Ascending aorta (tissue), 2 donors: Measurements from ENCODE around the gene LAPTM4A. TPM values are rescaled to one million over a fixed set of nuclear protein-coding genes. Genes with fewer than 3 reads are reported as not detected.
A peak's percentile ranks its signal among the peaks of the same experiment; 100 is the strongest.

Experiments used
- DNase-seq, 2 donors: peaks; one replicate each; pipeline ENCODE4 v3.0.0-alpha.2; 2019; ENCODE audit warnings: low spot score in 2 of 2
- H3K27ac ChIP-seq, 2 donors: fragments of 200-600 bp; sonication (generic); one replicate each; pipeline ENCODE4 v1.5.1; 2016 to 2017; ENCODE audit warnings: mild to moderate bottlenecking in 1 of 2
- H3K27me3 ChIP-seq: fragments of 200-600 bp; sonication (generic); one replicate; pipeline ENCODE4 v1.5.1; 2017
- H3K36me3 ChIP-seq, 2 donors: fragments of 200-600 bp; sonication (generic); one replicate each; pipeline ENCODE4 v1.5.1; 2016
- H3K4me1 ChIP-seq, 2 donors: fragments of 200-600 bp; sonication (generic); one replicate each; pipeline ENCODE4 v1.5.1; 2016 to 2017; ENCODE audit warnings: mild to moderate bottlenecking in 1 of 2
- H3K4me3 ChIP-seq, 2 donors: fragments of 200-600 bp; sonication (generic); one replicate each; pipeline ENCODE4 v1.5.1; 2016 to 2017; ENCODE audit warnings: mild to moderate bottlenecking in 1 of 2
- H3K9me3 ChIP-seq, 2 donors: fragments of 200-600 bp; sonication (generic); one replicate each; pipeline ENCODE4 v1.5.1; 2016
- intact Hi-C: fragments of 100-400 bp; cut with DNase I; formaldehyde crosslinking; loops from one replicate; pipeline ENCODE4 v1.15.1; 2023
- total RNA-seq: library from RNA; depleted of rRNA; stranded (reverse); fragments of >200 nt; gene quantifications from one replicate; pipeline ENCODE4 v1.1.0, GENCODE V29; 2016
- TF ChIP-seq, protein P1 (sequence below), 3 experiments: fragments of 200-600 bp in 2 of 3; fragments of 450-650 bp in 1 of 3; sonication (generic) in 2 of 3; IDR thresholded peaks; one replicate each; pipeline ENCODE4 v1.5.1; 2016 to 2019; ENCODE audit warnings: antibody characterized with exemption in 3 of 3, mild to moderate bottlenecking in 1 of 3, moderate library complexity in 1 of 3

The LAPTM4A gene
- total RNA-seq, 1 donor from 2014 or later: 95.6 TPM

DNA sequence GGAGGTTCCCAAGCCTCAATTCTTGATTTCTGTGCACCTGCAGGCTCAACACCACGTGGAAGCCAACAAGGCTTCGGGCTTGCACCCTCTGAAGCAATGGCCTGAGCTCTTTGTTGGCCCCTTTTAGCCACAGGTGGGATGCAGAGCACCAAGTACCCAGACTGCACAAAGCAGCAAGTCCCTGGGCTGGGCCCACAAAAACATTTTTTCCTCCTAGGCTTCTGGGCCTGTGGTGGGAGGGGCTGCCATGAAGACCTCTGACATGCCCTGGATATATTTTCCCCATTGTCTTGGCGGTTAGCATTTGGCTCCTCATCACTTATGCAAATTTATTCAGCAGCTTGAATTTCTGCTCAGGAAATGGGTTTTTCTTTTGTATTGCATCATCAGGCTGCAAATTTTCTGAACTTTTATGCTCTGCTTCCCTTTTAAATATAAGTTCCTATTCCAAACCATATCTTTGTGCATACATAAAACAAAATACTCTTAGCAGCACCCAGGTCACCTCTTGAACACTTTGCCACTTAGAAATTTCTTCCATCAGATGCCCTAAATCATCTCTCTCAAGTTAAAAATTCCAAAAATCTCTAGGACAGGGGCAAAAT lies 29.9 kb downstream of the LAPTM4A start:
- H3K27ac ChIP-seq: no peak overlapping the region
- no peaks in the 10 kb centered on the region for H3K4me1 ChIP-seq
- H3K4me3 ChIP-seq: no peak overlapping the region
- no peaks in the 10 kb centered on the region for H3K27me3 ChIP-seq
- H3K36me3 ChIP-seq: no peaks in the 10 kb centered on the region
- DNase-seq: no peak
- TF ChIP-seq, protein P1, sequence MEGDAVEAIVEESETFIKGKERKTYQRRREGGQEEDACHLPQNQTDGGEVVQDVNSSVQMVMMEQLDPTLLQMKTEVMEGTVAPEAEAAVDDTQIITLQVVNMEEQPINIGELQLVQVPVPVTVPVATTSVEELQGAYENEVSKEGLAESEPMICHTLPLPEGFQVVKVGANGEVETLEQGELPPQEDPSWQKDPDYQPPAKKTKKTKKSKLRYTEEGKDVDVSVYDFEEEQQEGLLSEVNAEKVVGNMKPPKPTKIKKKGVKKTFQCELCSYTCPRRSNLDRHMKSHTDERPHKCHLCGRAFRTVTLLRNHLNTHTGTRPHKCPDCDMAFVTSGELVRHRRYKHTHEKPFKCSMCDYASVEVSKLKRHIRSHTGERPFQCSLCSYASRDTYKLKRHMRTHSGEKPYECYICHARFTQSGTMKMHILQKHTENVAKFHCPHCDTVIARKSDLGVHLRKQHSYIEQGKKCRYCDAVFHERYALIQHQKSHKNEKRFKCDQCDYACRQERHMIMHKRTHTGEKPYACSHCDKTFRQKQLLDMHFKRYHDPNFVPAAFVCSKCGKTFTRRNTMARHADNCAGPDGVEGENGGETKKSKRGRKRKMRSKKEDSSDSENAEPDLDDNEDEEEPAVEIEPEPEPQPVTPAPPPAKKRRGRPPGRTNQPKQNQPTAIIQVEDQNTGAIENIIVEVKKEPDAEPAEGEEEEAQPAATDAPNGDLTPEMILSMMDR (IDR thresholded peaks at IDR 0.05): no peak
- H3K9me3 ChIP-seq: peaks cover 4 to 5% of the 10 kb centered on the region in 2 donors
- intact Hi-C loops: no loop called here

GRCh38 chr2:20019747-20020146 lies 31.7 kb downstream of the LAPTM4A start:
- Histone ChIP-seq H3K36me3 (no peaks in the 10 kb centered on the region), H3K27ac (no peak overlapping the region), H3K9me3 (peaks cover 4 to 5% of the 10 kb centered on the region in 2 donors), H3K4me3 (no peak overlapping the region), H3K4me1 (no peaks in the 10 kb centered on the region), H3K27me3 (no peaks in the 10 kb centered on the region)
- TF ChIP-seq, protein P1 (IDR thresholded peaks at IDR 0.05): no peak
- intact Hi-C loops: no loop called here
- no peak for DNase-seq

DNA sequence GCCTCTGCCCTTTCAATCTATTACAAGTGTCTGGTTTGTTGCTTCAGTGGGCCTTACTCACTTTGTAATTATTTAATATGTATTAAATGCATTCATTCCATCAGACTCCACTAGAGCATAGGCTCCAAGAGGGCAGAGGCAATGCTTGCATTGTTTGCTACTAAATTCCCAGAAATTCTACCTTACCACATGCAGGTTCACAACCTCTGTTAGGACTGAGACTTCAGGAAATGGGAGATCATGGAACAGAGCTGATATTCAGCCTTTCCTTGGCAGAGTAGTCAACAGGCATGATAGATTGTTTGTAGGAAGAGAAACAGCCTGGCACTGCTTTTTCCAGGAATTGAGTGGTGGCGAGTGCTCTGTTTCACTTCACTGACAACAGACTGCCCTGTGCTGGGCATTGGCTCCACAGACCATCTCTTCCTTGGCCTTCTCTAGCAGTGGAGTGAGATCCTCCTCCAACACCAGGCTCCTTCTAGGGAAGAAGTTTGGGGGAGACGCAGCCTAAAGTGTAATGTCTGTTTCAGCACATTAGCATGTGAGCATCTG lies 32.8 kb downstream of the LAPTM4A start:
- DNase-seq: no peak
- TF ChIP-seq, protein P1 (IDR thresholded peaks at IDR 0.05): no peak
- Histone ChIP-seq H3K27me3 (no peaks in the 10 kb centered on the region), H3K27ac (no peak overlapping the region), H3K36me3 (no peaks in the 10 kb centered on the region), H3K4me3 (no peak overlapping the region), H3K9me3 (peaks cover 4 to 5% of the 10 kb centered on the region in 2 donors), H3K4me1 (no peaks in the 10 kb centered on the region)
- intact Hi-C loops: no loop called here

DNA sequence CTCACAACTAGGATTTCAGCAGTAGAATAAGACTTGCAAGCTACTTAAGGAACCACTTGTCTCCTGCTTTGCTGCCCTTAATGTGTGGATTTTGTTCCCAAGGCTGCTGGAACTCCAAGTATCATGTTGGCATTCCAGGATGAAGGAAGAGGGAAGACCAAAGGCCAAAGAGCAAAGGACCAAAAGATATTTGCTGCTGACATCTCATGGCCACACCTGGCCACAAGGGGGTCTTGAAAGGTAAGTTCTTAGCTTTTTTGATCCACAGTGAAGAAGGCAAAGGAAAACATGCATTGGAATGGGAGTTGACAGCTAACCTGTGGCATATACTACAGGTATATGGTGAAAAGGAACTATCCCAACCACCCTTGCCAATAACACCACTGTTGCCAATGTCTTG lies 35.1 kb downstream of the LAPTM4A start:
- Histone ChIP-seq H3K9me3 (no peaks in the 10 kb centered on the region), H3K27ac (no peak overlapping the region), H3K4me1 (peaks cover 3 to 6% of the 10 kb centered on the region in 2 donors), H3K4me3 (no peak overlapping the region), H3K36me3 (no peaks in the 10 kb centered on the region), H3K27me3 (no peaks in the 10 kb centered on the region)
- intact Hi-C loops: no loop called here
- no peak for DNase-seq
- TF ChIP-seq, protein P1 (IDR thresholded peaks at IDR 0.05): no peak

GRCh38 chr2:20015482-20016083 lies 35.8 kb downstream of the LAPTM4A start:
- H3K4me1 ChIP-seq: peaks cover 3 to 6% of the 10 kb centered on the region in 2 donors
- DNase-seq: no peak
- TF ChIP-seq, protein P1 (IDR thresholded peaks at IDR 0.05): peak; percentile 49 to 62 (median 62)
- H3K9me3 ChIP-seq: no peaks in the 10 kb centered on the region
- intact Hi-C loops: loop anchor here (1.0 kb wide), 2 partner anchors 78 to 83 kb away; no protein-coding TSS in a partner anchor
- H3K4me3 ChIP-seq: no peak overlapping the region
- H3K27me3 ChIP-seq: no peaks in the 10 kb centered on the region
- no peaks in the 10 kb centered on the region for H3K36me3 ChIP-seq
- no peak overlapping the region for H3K27ac ChIP-seq
